Measurements from ENCODE around the gene AREL1. TPM values are rescaled to one million over a fixed set of nuclear protein-coding genes. Genes with fewer than 3 reads are reported as not detected.
A peak's percentile ranks its signal among the peaks of the same experiment; 100 is the strongest.

Gene AREL1
- total and polyA plus RNA-seq, 2 donors (not counting 3 experiments of a cell fraction or from before 2014, with no cell fraction given), result 46.4 to 67.2 TPM

GRCh38 chr14:74616507-74616906, 96.4 kb downstream of the AREL1 start:
- Histone ChIP-seq H3K79me2 (ENCODE audit: control insufficient read depth, insufficient read depth, low read length) (peaks cover 37% of the 10 kb centered on the region), H3K4me3 (replicated peaks in 1 of 3; ENCODE audit: insufficient read depth in 1 of 3, low read depth in 1 of 3, low read length in 3 of 3) (peak overlapping the region in 1 of 3 experiments; percentile 9), H3K4me1 (ENCODE audit: control insufficient read depth, extremely low read depth, insufficient read depth, low read length) (peaks cover 81% of the 10 kb centered on the region), H3K9me3 (replicated peaks; ENCODE audit: control insufficient read depth, insufficient read depth, low read length) (no peaks in the 10 kb centered on the region), H3K4me2 (ENCODE audit: insufficient read depth, low read length) (peak overlapping the region; percentile 73), H3K9ac (replicated peaks; ENCODE audit: extremely low read depth, insufficient read depth, low read length) (peak overlapping the region; percentile 86), H3K27me3 (ENCODE audit: control insufficient read depth in 2 of 2, insufficient read depth in 2 of 2, low read length in 2 of 2) (no peaks in the 10 kb centered on the region), H4K20me1 (replicated peaks; ENCODE audit: control insufficient read depth, extremely low read depth, insufficient read depth, low read length) (no peaks in the 10 kb centered on the region), H3K27ac (ENCODE audit: insufficient read depth, low read depth, low read length) (peak overlapping the region; percentile 98), H3K9me1 (replicated peaks; ENCODE audit: control insufficient read depth, extremely low read depth, insufficient read depth, low read length) (no peaks in the 10 kb centered on the region), H3K36me3 (ENCODE audit: control insufficient read depth in 2 of 2, extremely low read depth in 1 of 2, insufficient read depth in 2 of 2, low read length in 2 of 2) (no peaks in the 10 kb centered on the region), H2AFZ (ENCODE audit: low read depth, low read length) (no peak overlapping the region)
- intact Hi-C loops (cut with micrococcal nuclease) (loop anchor here (5.0 kb wide), 1 partner anchor 371 kb away; no protein-coding TSS in a partner anchor), dilution Hi-C loops (cut with MboI; ENCODE audit: extremely low pct_ligation_motif_present, low sequenced_read_pairs) (no loop called here)
- no TSS peak for BruUV-seq (replicated peaks)
- DNase-seq (ENCODE audit: low read depth, low spot score) (peak; percentile 91), FAIRE-seq (peak; percentile 86)
- CTCF ChIA-PET, result interaction anchor here (0.9 to 7.8 kb wide), 10 partner anchors 8 to 188 kb away, joined by 3 to 74 read pairs (median 8); no protein-coding TSS in a partner anchor
- POLR2A ChIA-PET, result interaction anchor here (1.2 to 1.6 kb wide), 2 partner anchors 18 to 32 kb away, joined by 3 to 4 read pairs; no protein-coding TSS in a partner anchor
- peak; percentile 77 for TF ChIP-seq MYC (IDR thresholded peaks at IDR 0.05; ENCODE audit: low read depth, low read length)
- TF ChIP-seq GATA2 (IDR thresholded peaks at IDR 0.05; ENCODE audit: insufficient read depth, insufficient read length, low read depth, low read length), result peak; percentile 50
- TF ChIP-seq POLR2AphosphoS5 (IDR thresholded peaks at IDR 0.05; ENCODE audit: insufficient read depth, low read depth, low read length), result peak; percentile 76
- TF ChIP-seq FOS (IDR thresholded peaks at IDR 0.05; ENCODE audit: borderline replicate concordance, insufficient read depth, low read length), result peak; percentile 99
- TF ChIP-seq EZH2 (IDR thresholded peaks at IDR 0.05; ENCODE audit: borderline replicate concordance, low read depth, low read length, severe bottlenecking), result no peak
- no peak for TF ChIP-seq MAX (IDR thresholded peaks at IDR 0.05; ENCODE audit: insufficient read depth, insufficient read length)
- TF ChIP-seq POLR2A (IDR thresholded peaks at IDR 0.05; ENCODE audit: low read depth, low read length), result peak; percentile 67
- no peak for TF ChIP-seq CTCF (IDR thresholded peaks at IDR 0.05; ENCODE audit: extremely low read depth in 1 of 2, insufficient read depth in 1 of 2, low read depth in 1 of 2, low read length in 2 of 2)
- peak; percentile 95 for TF ChIP-seq JUN (IDR thresholded peaks at IDR 0.05; ENCODE audit: borderline replicate concordance, insufficient read depth, insufficient read length, low read depth)
